ENCODE results near the gene TMEM163. TPM values are rescaled to one million over a fixed set of nuclear protein-coding genes. Genes with fewer than 3 reads are reported as not detected.
"Not testable (repeated sequence)": the region's sequence is repeated elsewhere in the genome, so short reads cannot be mapped to it uniquely, and the experiment has no call there.

The TMEM163 gene
- total RNA-seq, 1 donor from 2014 or later: not detected

- FAIRE-seq: no peak
- no peak overlapping the region for H3K4me3 ChIP-seq (ENCODE audit: low read depth, low read length)
- no peak for TF ChIP-seq CTCF (IDR thresholded peaks at IDR 0.05; ENCODE audit: insufficient read depth, low read length, severe bottlenecking)
Measured at GRCh38 chr2:134593519-134593918, 125.3 kb downstream of the TMEM163 start.

GRCh38 chr2:134592377-134592776 lies 126.4 kb downstream of the TMEM163 start:
- TF ChIP-seq CTCF (IDR thresholded peaks at IDR 0.05; ENCODE audit: insufficient read depth, low read length, severe bottlenecking): no peak
- Histone ChIP-seq H3K4me3 (ENCODE audit: low read depth, low read length) (no peak overlapping the region), H3K27me3 (ENCODE audit: control insufficient read depth, insufficient read depth, low read length) (no peaks in the 10 kb centered on the region), H3K36me3 (ENCODE audit: control insufficient read depth, insufficient read depth, low read length) (no peaks in the 10 kb centered on the region)
- DNase-seq (ENCODE audit: low read depth) (no peak), FAIRE-seq (no peak)

More at GRCh38 chr2:134593519-134593918, 125.3 kb downstream of the TMEM163 start:
- H3K36me3 ChIP-seq (ENCODE audit: control insufficient read depth, insufficient read depth, low read length): no peaks in the 10 kb centered on the region
- H3K27me3 ChIP-seq (ENCODE audit: control insufficient read depth, insufficient read depth, low read length): no peaks in the 10 kb centered on the region
- DNase-seq (ENCODE audit: low read depth): no peak

- FAIRE-seq (no peak), DNase-seq (ENCODE audit: low read depth) (no peak)
- no peak for TF ChIP-seq CTCF (IDR thresholded peaks at IDR 0.05; ENCODE audit: insufficient read depth, low read length, severe bottlenecking)
- no peaks in the 10 kb centered on the region for H3K27me3 ChIP-seq (ENCODE audit: control insufficient read depth, insufficient read depth, low read length)
- H3K36me3 ChIP-seq (ENCODE audit: control insufficient read depth, insufficient read depth, low read length): no peaks in the 10 kb centered on the region
- no peak overlapping the region for H3K4me3 ChIP-seq (ENCODE audit: low read depth, low read length)
Measured at GRCh38 chr2:134591526-134591925, 127.3 kb downstream of the TMEM163 start.

- peak; percentile 28 for DNase-seq (ENCODE audit: low read depth)
- no peak for FAIRE-seq
- no peak for TF ChIP-seq CTCF (IDR thresholded peaks at IDR 0.05; ENCODE audit: insufficient read depth, low read length, severe bottlenecking)
Measured at GRCh38 chr2:134590679-134591078, 128.1 kb downstream of the TMEM163 start.

GRCh38 chr2:134589171-134590083 lies 129.4 kb downstream of the TMEM163 start:
- H3K36me3 ChIP-seq (ENCODE audit: control insufficient read depth, insufficient read depth, low read length); H3K27me3 ChIP-seq (ENCODE audit: control insufficient read depth, insufficient read depth, low read length); H3K4me3 ChIP-seq (ENCODE audit: low read depth, low read length); FAIRE-seq; DNase-seq (ENCODE audit: low read depth): not testable (repeated sequence)

More at GRCh38 chr2:134590679-134591078, 128.1 kb downstream of the TMEM163 start:
- H3K4me3 ChIP-seq (ENCODE audit: low read depth, low read length): no peak overlapping the region
- H3K27me3 ChIP-seq (ENCODE audit: control insufficient read depth, insufficient read depth, low read length): no peaks in the 10 kb centered on the region
- no peaks in the 10 kb centered on the region for H3K36me3 ChIP-seq (ENCODE audit: control insufficient read depth, insufficient read depth, low read length)

GRCh38 chr2:134588556-134588955 lies 130.2 kb downstream of the TMEM163 start:
- FAIRE-seq: no peak
- no peak for DNase-seq (ENCODE audit: low read depth)
- TF ChIP-seq CTCF (IDR thresholded peaks at IDR 0.05; ENCODE audit: insufficient read depth, low read length, severe bottlenecking): no peak
- H3K4me3 ChIP-seq (ENCODE audit: low read depth, low read length): no peak overlapping the region
- H3K36me3 ChIP-seq (ENCODE audit: control insufficient read depth, insufficient read depth, low read length): no peaks in the 10 kb centered on the region
- no peaks in the 10 kb centered on the region for H3K27me3 ChIP-seq (ENCODE audit: control insufficient read depth, insufficient read depth, low read length)
